ENCODE measurements around the gene RNASE7. TPM values are rescaled to one million over a fixed set of nuclear protein-coding genes. Genes with fewer than 3 reads are reported as not detected.

RNASE7 gene
- total and polyA plus RNA-seq, 9 donors = not detected

- no peak overlapping the region for H3K4me3 ChIP-seq
- H3K36me3 ChIP-seq = no peaks in the 10 kb centered on the region
- intact Hi-C loops (cut with DNase I) = loop anchor here in 2 of 4 donors (5.0 to 10.0 kb wide), 2 partner anchors 76 to 88 kb away; partner anchors contain the start of gene TMEM253 (in 1 of the 2)
Measured at GRCh38 chr14:21016413-21017190, 25.6 kb upstream of the RNASE7 start.

GRCh38 chr14:21017528-21018245 lies 24.5 kb upstream of the RNASE7 start:
- H3K36me3 ChIP-seq = no peaks in the 10 kb centered on the region
- WGBS, 3 donors = 73 to 77% (median 74%) methylated on average over 28 of the region's 28 CpGs
- H3K27ac ChIP-seq = peak overlapping the region in 1 of 2 donors; percentile 27
- no peak overlapping the region for H3K4me3 ChIP-seq
- no peak for TF ChIP-seq CTCF (IDR thresholded peaks at IDR 0.05)
- no peak for TF ChIP-seq EP300 (IDR thresholded peaks at IDR 0.05)
- no peak for TF ChIP-seq POLR2A (IDR thresholded peaks at IDR 0.05)
- H3K27me3 ChIP-seq = no peaks in the 10 kb centered on the region
- peaks cover 6% of the 10 kb centered on the region for H3K4me1 ChIP-seq (ENCODE audit: insufficient read depth)
- DNase-seq = no peak
- intact Hi-C loops (cut with DNase I) = loop anchor here in 2 of 4 donors (5.0 to 10.0 kb wide), 2 partner anchors 75 to 87 kb away; partner anchors contain the start of gene TMEM253 (in 1 of the 2)
- H3K9me3 ChIP-seq = no peaks in the 10 kb centered on the region

More at GRCh38 chr14:21016413-21017190, 25.6 kb upstream of the RNASE7 start:
- 58 to 70% (median 68%) methylated on average over 9 of the region's 9 CpGs for WGBS, 3 donors
- TF ChIP-seq CTCF (IDR thresholded peaks at IDR 0.05) (no peak), POLR2A (IDR thresholded peaks at IDR 0.05) (no peak), EP300 (IDR thresholded peaks at IDR 0.05) (no peak)
- peaks cover 5% of the 10 kb centered on the region for H3K4me1 ChIP-seq (ENCODE audit: insufficient read depth)
- H3K27me3 ChIP-seq = no peaks in the 10 kb centered on the region
- no peaks in the 10 kb centered on the region for H3K9me3 ChIP-seq
- H3K27ac ChIP-seq = peak overlapping the region in 1 of 2 donors; percentile 27
- no peak for DNase-seq

- TF ChIP-seq EP300 (IDR thresholded peaks at IDR 0.05) (no peak), CTCF (IDR thresholded peaks at IDR 0.05) (no peak), POLR2A (IDR thresholded peaks at IDR 0.05) (no peak)
- no peak overlapping the region for H3K27ac ChIP-seq
- no peak for DNase-seq
- no peaks in the 10 kb centered on the region for H3K27me3 ChIP-seq
- WGBS, 3 donors = 52 to 66% (median 58%) methylated on average over 7 of the region's 7 CpGs
- no peaks in the 10 kb centered on the region for H3K9me3 ChIP-seq
- H3K4me3 ChIP-seq = no peak overlapping the region
- H3K4me1 ChIP-seq (ENCODE audit: insufficient read depth) = peaks cover 7% of the 10 kb centered on the region
- intact Hi-C loops (cut with DNase I) = loop anchor here in 2 of 4 donors (5.0 to 10.0 kb wide), 2 partner anchors 74 to 87 kb away; partner anchors contain the start of gene TMEM253 (in 1 of the 2)
- no peaks in the 10 kb centered on the region for H3K36me3 ChIP-seq
Measured at GRCh38 chr14:21018286-21018685, 23.9 kb upstream of the RNASE7 start.

GRCh38 chr14:21018781-21019180 lies 23.4 kb upstream of the RNASE7 start:
- Histone ChIP-seq H3K9me3 (no peaks in the 10 kb centered on the region), H3K36me3 (no peaks in the 10 kb centered on the region), H3K4me1 (ENCODE audit: insufficient read depth) (peaks cover 7% of the 10 kb centered on the region), H3K27me3 (no peaks in the 10 kb centered on the region), H3K4me3 (no peak overlapping the region), H3K27ac (no peak overlapping the region)
- WGBS, 3 donors = 76 to 90% (median 85%) methylated on average over 3 of the region's 3 CpGs
- TF ChIP-seq CTCF (IDR thresholded peaks at IDR 0.05) (no peak), EP300 (IDR thresholded peaks at IDR 0.05) (no peak)
- intact Hi-C loops (cut with DNase I) = loop anchor here in 2 of 4 donors (5.0 to 10.0 kb wide), 2 partner anchors 74 to 86 kb away; partner anchors contain the start of gene TMEM253 (in 1 of the 2)
- DNase-seq = no peak
